Stomach smooth muscle (tissue), 2 donors: ENCODE data around the gene CCDC6.
"Not testable (repeated sequence)": the region's sequence is repeated elsewhere in the genome, so short reads cannot be mapped to it uniquely, and the experiment has no call there.

Experiments used
- H3K27ac ChIP-seq: one replicate; pipeline ENCODE4 v1.7.0; 2013; ENCODE audit warnings: mild to moderate bottlenecking, low read length, inconsistent platforms
- H3K27me3 ChIP-seq, 2 donors: one replicate each; pipeline ENCODE4 v1.7.0; 2013; ENCODE audit warnings: low read length in 2 of 2; ENCODE audit not compliant: insufficient read depth in 2 of 2, control insufficient read depth in 1 of 2
- H3K36me3 ChIP-seq, 2 donors: one replicate each; pipeline ENCODE4 v1.7.0; 2013; ENCODE audit warnings: low read length in 2 of 2; ENCODE audit not compliant: control insufficient read depth in 2 of 2, insufficient read depth in 2 of 2
- H3K4me1 ChIP-seq: one replicate; pipeline ENCODE4 v1.7.0; 2013; ENCODE audit warnings: low read length; ENCODE audit not compliant: control insufficient read depth, insufficient read depth
- H3K4me3 ChIP-seq, 2 donors: one replicate each; pipeline ENCODE4 v1.7.0; 2013; ENCODE audit warnings: low read length in 2 of 2
- H3K9ac ChIP-seq, 2 donors: one replicate each; pipeline ENCODE4 v1.7.0; 2013; ENCODE audit warnings: low read length in 2 of 2, mild to moderate bottlenecking in 1 of 2
- H3K9me3 ChIP-seq, 2 donors: one replicate each; pipeline ENCODE4 v1.7.0; 2013; ENCODE audit warnings: low read length in 2 of 2; ENCODE audit not compliant: control insufficient read depth in 2 of 2
- donor health status: healthy.
- donor health status: Pancreatic carcinoma.

The CCDC6 gene

GRCh38 chr10:59894114-59894513 is 12.2 kb downstream of the CCDC6 start:
- Histone ChIP-seq H3K4me3 (no peak overlapping the region), H3K9me3 (no peaks in the 10 kb centered on the region), H3K36me3 (peaks cover 0 to 8% of the 10 kb centered on the region in 2 donors), H3K27ac (peak overlapping the region; percentile 37), H3K9ac (no peak overlapping the region), H3K4me1 (peaks cover 75% of the 10 kb centered on the region), H3K27me3 (no peaks in the 10 kb centered on the region)

GRCh38 chr10:59892697-59893096 is 13.7 kb downstream of the CCDC6 start:
- H3K27me3 ChIP-seq: no peaks in the 10 kb centered on the region
- peaks cover 0 to 9% of the 10 kb centered on the region in 2 donors for H3K36me3 ChIP-seq
- H3K4me3 ChIP-seq: peak overlapping the region in 1 of 2 donors; percentile 15
- H3K9me3 ChIP-seq: no peaks in the 10 kb centered on the region
- H3K9ac ChIP-seq: no peak overlapping the region
- no peak overlapping the region for H3K27ac ChIP-seq
- H3K4me1 ChIP-seq: peaks cover 71% of the 10 kb centered on the region

GRCh38 chr10:59891936-59892335 is 14.4 kb downstream of the CCDC6 start:
- Histone ChIP-seq H3K36me3 (peaks cover 0 to 9% of the 10 kb centered on the region in 2 donors), H3K4me3 (no peak overlapping the region), H3K9ac (no peak overlapping the region), H3K9me3 (no peaks in the 10 kb centered on the region), H3K27ac (peak overlapping the region; percentile 41), H3K4me1 (peaks cover 65% of the 10 kb centered on the region), H3K27me3 (no peaks in the 10 kb centered on the region)

- H3K27ac ChIP-seq: peak overlapping the region; percentile 41
- no peaks in the 10 kb centered on the region for H3K27me3 ChIP-seq
Observed at GRCh38 chr10:59891349-59891748, 15.0 kb downstream of the CCDC6 start.

GRCh38 chr10:59888781-59889435 is 17.4 kb downstream of the CCDC6 start:
- no peak overlapping the region for H3K9ac ChIP-seq
- peaks cover 0 to 9% of the 10 kb centered on the region in 2 donors for H3K36me3 ChIP-seq
- H3K27me3 ChIP-seq: no peaks in the 10 kb centered on the region
- H3K4me1 ChIP-seq: peaks cover 46% of the 10 kb centered on the region
- no peak overlapping the region for H3K27ac ChIP-seq
- H3K4me3 ChIP-seq: no peak overlapping the region
- no peaks in the 10 kb centered on the region for H3K9me3 ChIP-seq

More at GRCh38 chr10:59891349-59891748, 15.0 kb downstream of the CCDC6 start:
- Histone ChIP-seq H3K9ac (no peak overlapping the region), H3K4me3 (no peak overlapping the region), H3K36me3 (peaks cover 0 to 9% of the 10 kb centered on the region in 2 donors), H3K4me1 (peaks cover 60% of the 10 kb centered on the region), H3K9me3 (no peaks in the 10 kb centered on the region)

GRCh38 chr10:59887972-59888640 is 18.2 kb downstream of the CCDC6 start:
- Histone ChIP-seq H3K4me1 (peaks cover 38% of the 10 kb centered on the region), H3K27ac (no peak overlapping the region), H3K36me3 (peaks cover 0 to 9% of the 10 kb centered on the region in 2 donors), H3K9me3 (no peaks in the 10 kb centered on the region), H3K27me3 (no peaks in the 10 kb centered on the region), H3K9ac (no peak overlapping the region), H3K4me3 (no peak overlapping the region)

GRCh38 chr10:59887006-59887405 is 19.4 kb downstream of the CCDC6 start:
- Histone ChIP-seq H3K27ac (no peak overlapping the region), H3K4me3 (no peak overlapping the region), H3K36me3 (peaks cover 0 to 9% of the 10 kb centered on the region in 2 donors), H3K27me3 (no peaks in the 10 kb centered on the region), H3K4me1 (peaks cover 28% of the 10 kb centered on the region), H3K9ac (no peak overlapping the region), H3K9me3 (no peaks in the 10 kb centered on the region)

- Histone ChIP-seq H3K4me1 (peaks cover 19% of the 10 kb centered on the region), H3K36me3 (peaks cover 0 to 9% of the 10 kb centered on the region in 2 donors), H3K9ac (no peak overlapping the region), H3K4me3 (peak overlapping the region in 1 of 2 donors; percentile 35), H3K27ac (no peak overlapping the region), H3K9me3 (no peaks in the 10 kb centered on the region), H3K27me3 (no peaks in the 10 kb centered on the region)
Observed at GRCh38 chr10:59885430-59886134, 20.8 kb downstream of the CCDC6 start.

GRCh38 chr10:59884893-59885292 is 21.5 kb downstream of the CCDC6 start:
- not testable (repeated sequence) for H3K36me3 ChIP-seq, H3K27me3 ChIP-seq, H3K9ac ChIP-seq, H3K9me3 ChIP-seq, H3K27ac ChIP-seq, H3K4me3 ChIP-seq
- H3K4me1 ChIP-seq: peaks cover 19% of the 10 kb centered on the region

GRCh38 chr10:59881640-59882039 is 24.7 kb downstream of the CCDC6 start:
- Histone ChIP-seq H3K4me1 (peaks cover 10% of the 10 kb centered on the region), H3K9me3 (no peaks in the 10 kb centered on the region), H3K27me3 (no peaks in the 10 kb centered on the region), H3K27ac (no peak overlapping the region), H3K4me3 (no peak overlapping the region), H3K9ac (no peak overlapping the region), H3K36me3 (no peaks in the 10 kb centered on the region)
